HepG2 (cell line): ENCODE measurements around the gene KHK. TPM values are rescaled to one million over a fixed set of nuclear protein-coding genes. Genes with fewer than 3 reads are reported as not detected.

Source experiments
- ARNTL ChIP-seq: sonication (generic); formaldehyde crosslinking; IDR thresholded peaks from 2 replicates; pipeline ENCODE4 v1.4.0; 2020; ENCODE audit warnings: mild to moderate bottlenecking, missing genetic modification reagents
- DNMT3B ChIP-seq: conservative IDR thresholded peaks from 2 replicates; pipeline ENCODE4 v1.6.1; 2016; ENCODE audit warnings: missing biosample characterization, control low read depth
- KAT8 ChIP-seq: IDR thresholded peaks from 2 replicates; pipeline ENCODE4 v1.6.1; 2016; ENCODE audit warnings: missing genetic modification reagents, missing compliant biosample characterization
- KLF9 ChIP-seq: IDR thresholded peaks from 2 replicates; pipeline ENCODE4 v1.6.1; 2016; ENCODE audit warnings: low read depth
- MAFK ChIP-seq, 2 experiments: IDR thresholded peaks in 1 of 2; conservative IDR thresholded peaks in 1 of 2; 2 replicates each; pipeline ENCODE4 v1.6.1; 2011; ENCODE audit warnings: improper control_type of control experiment in 2 of 2, low read length in 2 of 2
- PAX8 ChIP-seq: sonication (generic); formaldehyde crosslinking; IDR thresholded peaks from 2 replicates; pipeline ENCODE4 v1.8.0; 2022; ENCODE audit warnings: mild to moderate bottlenecking, missing genetic modification reagents, borderline replicate concordance
- POLR2AphosphoS5 ChIP-seq: IDR thresholded peaks from 2 replicates; pipeline ENCODE4 v1.6.1; 2012; ENCODE audit warnings: low read depth, low read length
- SRF ChIP-seq: IDR thresholded peaks from 2 replicates; pipeline ENCODE4 v1.6.1; 2011; ENCODE audit warnings: mild to moderate bottlenecking, low read depth, low read length, moderate library complexity
- ZFP90 ChIP-seq: sonication (generic); formaldehyde crosslinking; IDR thresholded peaks from 2 replicates; pipeline ENCODE4 v1.8.0; 2022; ENCODE audit warnings: missing genetic modification reagents, mild to moderate bottlenecking, inconsistent platforms, borderline replicate concordance
- ZNF260 ChIP-seq: sonication (generic); formaldehyde crosslinking; IDR thresholded peaks from 2 replicates; pipeline ENCODE4 v1.4.0; 2020; ENCODE audit warnings: missing genetic modification reagents, low read depth, mild to moderate bottlenecking, borderline replicate concordance
- ZNF263 ChIP-seq: sonication (generic); formaldehyde crosslinking; IDR thresholded peaks from 2 replicates; pipeline ENCODE4 v1.4.0; 2020; ENCODE audit warnings: missing genetic modification reagents
- ZNF264 ChIP-seq: sonication (generic); formaldehyde crosslinking; IDR thresholded peaks from 2 replicates; pipeline ENCODE4 v1.4.0; 2020; ENCODE audit warnings: missing genetic modification reagents
- ZNF282 ChIP-seq: fragments of 450-650 bp; IDR thresholded peaks from 2 replicates; pipeline ENCODE4 v1.6.1; 2018; ENCODE audit not compliant: partially characterized antibody
- ZNF350 ChIP-seq: sonication (generic); formaldehyde crosslinking; IDR thresholded peaks from 2 replicates; pipeline ENCODE4 v1.4.0; 2020; ENCODE audit warnings: mild to moderate bottlenecking, low read depth, missing genetic modification reagents, borderline replicate concordance
- ZNF362 ChIP-seq: sonication (generic); formaldehyde crosslinking; IDR thresholded peaks from 2 replicates; pipeline ENCODE4 v1.4.0; 2020; ENCODE audit warnings: missing genetic modification reagents, mild to moderate bottlenecking, borderline replicate concordance
- ZNF44 ChIP-seq: sonication (generic); formaldehyde crosslinking; IDR thresholded peaks from 2 replicates; pipeline ENCODE4 v1.5.1; 2020; ENCODE audit warnings: mild to moderate bottlenecking, missing genetic modification reagents
- ZNF552 ChIP-seq: sonication (generic); formaldehyde crosslinking; IDR thresholded peaks from 2 replicates; pipeline ENCODE4 v1.9.0; 2022; ENCODE audit warnings: missing genetic modification reagents, mild to moderate bottlenecking, borderline replicate concordance
- polyA plus RNA-seq, 8 experiments: library from polyadenylated mRNA; depleted of rRNA in 3 of 8; stranded (reverse) in 7 of 8; unstranded in 1 of 8; fragments of >200 nt; fragmentation: Illumina TruSeq in 4 of 8; extraction: Trizol in 4 of 8; gene quantifications; 2 replicates each; pipeline versions ENCODE4 v1.2.1 to v1.2.3, GENCODE V29; 2011 to 2016; ENCODE audit warnings: low read depth in 4 of 8, missing spikeins in 1 of 8, mixed read lengths in 1 of 8; ENCODE audit not compliant: insufficient read depth in 1 of 8
- total RNA-seq, 5 experiments: library from RNA; depleted of rRNA; stranded (reverse); fragments of >200 nt; fragmentation: Illumina TruSeq; extraction: Trizol; gene quantifications; 2 replicates each; pipeline ENCODE4 v1.2.3, GENCODE V29; 2016; ENCODE audit warnings: low read depth in 1 of 5
- TF ChIP-seq, protein P1 (sequence below), 2 experiments: sonication (generic) in 1 of 2; formaldehyde crosslinking in 1 of 2; IDR thresholded peaks; 2 replicates each; pipeline versions ENCODE4 v1.5.1 to v1.6.1; 2011 to 2020; ENCODE audit warnings: borderline replicate concordance in 1 of 2, low read depth in 1 of 2, low read length in 1 of 2, mild to moderate bottlenecking in 1 of 2, missing genetic modification reagents in 1 of 2, moderate library complexity in 1 of 2
- TF ChIP-seq, protein P2 (sequence below): sonication (generic); formaldehyde crosslinking; IDR thresholded peaks from 2 replicates; pipeline ENCODE4 v1.9.0; 2021; ENCODE audit warnings: missing genetic modification reagents, borderline replicate concordance
- TF ChIP-seq, protein P3 (sequence below): sonication (generic); formaldehyde crosslinking; IDR thresholded peaks from 2 replicates; pipeline ENCODE4 v1.4.0; 2020; ENCODE audit warnings: missing genetic modification reagents, borderline replicate concordance

Gene KHK
- total and polyA plus RNA-seq, 2 of the 13 experiments (the other 11 are each of a cell fraction or from before 2014, with no cell fraction given): 40.9 to 99.2 TPM

- TF ChIP-seq ZNF282: no peak
- TF ChIP-seq, protein P1, sequence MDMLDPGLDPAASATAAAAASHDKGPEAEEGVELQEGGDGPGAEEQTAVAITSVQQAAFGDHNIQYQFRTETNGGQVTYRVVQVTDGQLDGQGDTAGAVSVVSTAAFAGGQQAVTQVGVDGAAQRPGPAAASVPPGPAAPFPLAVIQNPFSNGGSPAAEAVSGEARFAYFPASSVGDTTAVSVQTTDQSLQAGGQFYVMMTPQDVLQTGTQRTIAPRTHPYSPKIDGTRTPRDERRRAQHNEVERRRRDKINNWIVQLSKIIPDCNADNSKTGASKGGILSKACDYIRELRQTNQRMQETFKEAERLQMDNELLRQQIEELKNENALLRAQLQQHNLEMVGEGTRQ (IDR thresholded peaks at IDR 0.05; ENCODE audit: low read depth, low read length): no peak
- TF ChIP-seq, protein P1 (CRISPR knock-in tag; IDR thresholded peaks at IDR 0.05; ENCODE audit: borderline replicate concordance): no peak
- no peak for TF ChIP-seq DNMT3B (CRISPR knock-in tag)
- TF ChIP-seq ZNF264 (CRISPR knock-in tag): no peak
- TF ChIP-seq KAT8: no peak
- TF ChIP-seq ZNF362 (CRISPR knock-in tag): no peak
- 0 out of 2 replicates have a peak, but pooled peaks have one; percentile 7 for TF ChIP-seq ZNF552 (CRISPR knock-in tag)
- no peak for TF ChIP-seq MAFK (conservative IDR thresholded peaks at IDR 0.05 in 1 of 2, IDR thresholded peaks at IDR 0.05 in 1 of 2; ENCODE audit: low read length in 2 of 2)
- TF ChIP-seq, protein P2, sequence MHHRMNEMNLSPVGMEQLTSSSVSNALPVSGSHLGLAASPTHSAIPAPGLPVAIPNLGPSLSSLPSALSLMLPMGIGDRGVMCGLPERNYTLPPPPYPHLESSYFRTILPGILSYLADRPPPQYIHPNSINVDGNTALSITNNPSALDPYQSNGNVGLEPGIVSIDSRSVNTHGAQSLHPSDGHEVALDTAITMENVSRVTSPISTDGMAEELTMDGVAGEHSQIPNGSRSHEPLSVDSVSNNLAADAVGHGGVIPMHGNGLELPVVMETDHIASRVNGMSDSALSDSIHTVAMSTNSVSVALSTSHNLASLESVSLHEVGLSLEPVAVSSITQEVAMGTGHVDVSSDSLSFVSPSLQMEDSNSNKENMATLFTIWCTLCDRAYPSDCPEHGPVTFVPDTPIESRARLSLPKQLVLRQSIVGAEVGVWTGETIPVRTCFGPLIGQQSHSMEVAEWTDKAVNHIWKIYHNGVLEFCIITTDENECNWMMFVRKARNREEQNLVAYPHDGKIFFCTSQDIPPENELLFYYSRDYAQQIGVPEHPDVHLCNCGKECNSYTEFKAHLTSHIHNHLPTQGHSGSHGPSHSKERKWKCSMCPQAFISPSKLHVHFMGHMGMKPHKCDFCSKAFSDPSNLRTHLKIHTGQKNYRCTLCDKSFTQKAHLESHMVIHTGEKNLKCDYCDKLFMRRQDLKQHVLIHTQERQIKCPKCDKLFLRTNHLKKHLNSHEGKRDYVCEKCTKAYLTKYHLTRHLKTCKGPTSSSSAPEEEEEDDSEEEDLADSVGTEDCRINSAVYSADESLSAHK: no peak
- TF ChIP-seq ZNF263 (CRISPR knock-in tag): no peak
- TF ChIP-seq, protein P3, sequence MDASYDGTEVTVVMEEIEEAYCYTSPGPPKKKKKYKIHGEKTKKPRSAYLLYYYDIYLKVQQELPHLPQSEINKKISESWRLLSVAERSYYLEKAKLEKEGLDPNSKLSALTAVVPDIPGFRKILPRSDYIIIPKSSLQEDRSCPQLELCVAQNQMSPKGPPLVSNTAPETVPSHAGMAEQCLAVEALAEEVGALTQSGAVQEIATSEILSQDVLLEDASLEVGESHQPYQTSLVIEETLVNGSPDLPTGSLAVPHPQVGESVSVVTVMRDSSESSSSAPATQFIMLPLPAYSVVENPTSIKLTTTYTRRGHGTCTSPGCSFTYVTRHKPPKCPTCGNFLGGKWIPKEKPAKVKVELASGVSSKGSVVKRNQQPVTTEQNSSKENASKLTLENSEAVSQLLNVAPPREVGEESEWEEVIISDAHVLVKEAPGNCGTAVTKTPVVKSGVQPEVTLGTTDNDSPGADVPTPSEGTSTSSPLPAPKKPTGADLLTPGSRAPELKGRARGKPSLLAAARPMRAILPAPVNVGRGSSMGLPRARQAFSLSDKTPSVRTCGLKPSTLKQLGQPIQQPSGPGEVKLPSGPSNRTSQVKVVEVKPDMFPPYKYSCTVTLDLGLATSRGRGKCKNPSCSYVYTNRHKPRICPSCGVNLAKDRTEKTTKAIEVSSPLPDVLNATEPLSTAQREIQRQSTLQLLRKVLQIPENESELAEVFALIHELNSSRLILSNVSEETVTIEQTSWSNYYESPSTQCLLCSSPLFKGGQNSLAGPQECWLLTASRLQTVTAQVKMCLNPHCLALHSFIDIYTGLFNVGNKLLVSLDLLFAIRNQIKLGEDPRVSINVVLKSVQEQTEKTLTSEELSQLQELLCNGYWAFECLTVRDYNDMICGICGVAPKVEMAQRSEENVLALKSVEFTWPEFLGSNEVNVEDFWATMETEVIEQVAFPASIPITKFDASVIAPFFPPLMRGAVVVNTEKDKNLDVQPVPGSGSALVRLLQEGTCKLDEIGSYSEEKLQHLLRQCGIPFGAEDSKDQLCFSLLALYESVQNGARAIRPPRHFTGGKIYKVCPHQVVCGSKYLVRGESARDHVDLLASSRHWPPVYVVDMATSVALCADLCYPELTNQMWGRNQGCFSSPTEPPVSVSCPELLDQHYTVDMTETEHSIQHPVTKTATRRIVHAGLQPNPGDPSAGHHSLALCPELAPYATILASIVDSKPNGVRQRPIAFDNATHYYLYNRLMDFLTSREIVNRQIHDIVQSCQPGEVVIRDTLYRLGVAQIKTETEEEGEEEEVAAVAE (CRISPR knock-in tag): no peak
- no peak for TF ChIP-seq ZNF350 (CRISPR knock-in tag)
- no peak for TF ChIP-seq SRF
- TF ChIP-seq KLF9 (CRISPR knock-in tag): no peak
- no peak for TF ChIP-seq POLR2AphosphoS5
- TF ChIP-seq ARNTL: no peak
- no peak for TF ChIP-seq ZFP90 (CRISPR knock-in tag)
- TF ChIP-seq PAX8 (CRISPR knock-in tag): no peak
- TF ChIP-seq ZNF260 (CRISPR knock-in tag): no peak
- TF ChIP-seq ZNF44: no peak
These were observed 7.9 kb downstream of the KHK start (continued) for GRCh38 chr2:27094353-27094984.
